Keratinocyte (primary cell): ENCODE results near the gene VAT1. TPM values are rescaled to one million over a fixed set of nuclear protein-coding genes. Genes with fewer than 3 reads are reported as not detected.

Experiments
- DNase-seq: peaks from one replicate; pipeline ENCODE4 v3.0.0-alpha.2; 2011; ENCODE audit warnings: low read depth, missing footprints, low spot score
- FAIRE-seq: peaks from 2 replicates; lab custom pipeline; 2011; peaks lifted over from hg19 to GRCh38; lab: Jason Lieb, UNC
- H2AFZ ChIP-seq: 2 replicates; pipeline ENCODE4 v1.6.0; 2012; ENCODE audit warnings: low read length, control low read depth, inconsistent platforms; ENCODE audit not compliant: control insufficient read depth
- H3K27ac ChIP-seq: 2 replicates; pipeline ENCODE4 v1.5.1; 2011; ENCODE audit warnings: low read length; ENCODE audit not compliant: control insufficient read depth, insufficient read depth
- H3K27me3 ChIP-seq: 3 replicates; pipeline ENCODE4 v1.6.0; 2011; ENCODE audit warnings: low read length; ENCODE audit not compliant: control insufficient read depth, insufficient read depth; ENCODE audit errors: extremely low read depth
- H3K36me3 ChIP-seq, 2 experiments: 2 replicates in 1 of 2; 3 replicates in 1 of 2; pipeline ENCODE4 v1.5.1; 2011; ENCODE audit warnings: low read length in 2 of 2, mild to moderate bottlenecking in 1 of 2; ENCODE audit not compliant: control insufficient read depth in 2 of 2, insufficient read depth in 2 of 2; ENCODE audit errors: extremely low read depth in 1 of 2
- H3K4me1 ChIP-seq: 3 replicates; pipeline ENCODE4 v1.5.1; 2011; ENCODE audit warnings: low read length; ENCODE audit not compliant: control insufficient read depth, insufficient read depth; ENCODE audit errors: extremely low read depth
- H3K4me2 ChIP-seq: 3 replicates; pipeline ENCODE4 v1.6.0; 2011; ENCODE audit warnings: low read depth, low read length; ENCODE audit not compliant: control insufficient read depth, insufficient read depth; ENCODE audit errors: extremely low read depth
- H3K4me3 ChIP-seq, 3 experiments: fragments of 200-600 bp in 1 of 3; sonication (generic) in 1 of 3; 2 replicates in 2 of 3; 3 replicates in 1 of 3; pipeline ENCODE4 v1.5.1; 2011 to 2016; ENCODE audit warnings: low read length in 3 of 3, mild to moderate bottlenecking in 3 of 3, control low read depth in 2 of 3, inconsistent platforms in 1 of 3, low read depth in 1 of 3, mixed read lengths in 1 of 3, mixed run types in 1 of 3, moderate library complexity in 1 of 3; ENCODE audit not compliant: control insufficient read depth in 2 of 3, insufficient read depth in 2 of 3; ENCODE audit errors: extremely low read depth in 1 of 3
- H3K79me2 ChIP-seq: 2 replicates; pipeline ENCODE4 v1.6.0; 2012; ENCODE audit warnings: low read length; ENCODE audit not compliant: control insufficient read depth, insufficient read depth
- H3K9ac ChIP-seq: 3 replicates; pipeline ENCODE4 v1.6.0; 2011; ENCODE audit warnings: low read length; ENCODE audit not compliant: control insufficient read depth, insufficient read depth; ENCODE audit errors: extremely low read depth
- H3K9me1 ChIP-seq: 3 replicates; pipeline ENCODE4 v1.6.0; 2011; ENCODE audit warnings: low read length; ENCODE audit not compliant: control insufficient read depth, insufficient read depth; ENCODE audit errors: extremely low read depth
- H3K9me3 ChIP-seq: 2 replicates; pipeline ENCODE4 v1.5.1; 2012; ENCODE audit warnings: low read depth, low read length; ENCODE audit not compliant: control insufficient read depth
- H4K20me1 ChIP-seq: 3 replicates; pipeline ENCODE4 v1.6.0; 2011; ENCODE audit warnings: low read length; ENCODE audit not compliant: control insufficient read depth, insufficient read depth; ENCODE audit errors: extremely low read depth
- EZH2 ChIP-seq: IDR thresholded peaks from one replicate; pipeline ENCODE4 v1.6.1; 2012; ENCODE audit warnings: inconsistent platforms, mild to moderate bottlenecking, low read length, moderate library complexity
- dilution Hi-C: fragments of 300-500 bp; cut with MboI; formaldehyde crosslinking; loops from one replicate; pipeline ENCODE4 v1.7.0; 2020; ENCODE audit warnings: low sequenced_read_pairs; ENCODE audit not compliant: extremely low pct_ligation_motif_present
- polyA plus RNA-seq, 5 experiments: library from polyadenylated mRNA; depleted of rRNA in 3 of 5; stranded (reverse) in 3 of 5; stranded (forward) in 1 of 5; unstranded in 1 of 5; fragments of >200 nt; gene quantifications; 1 replicate in 1 of 5; 2 replicates in 3 of 5; 3 replicates in 1 of 5; pipeline versions ENCODE4 v1.2.1 to v1.2.3, GENCODE V29; 2011 to 2012; ENCODE audit warnings: missing spikeins in 2 of 5, low read depth in 1 of 5, low replicate concordance in 1 of 5
- TF ChIP-seq, protein P1 (sequence below), 3 experiments: IDR thresholded peaks in 1 of 3; conservative IDR thresholded peaks in 1 of 3; optimal IDR thresholded peaks in 1 of 3; 2 replicates in 2 of 3; 3 replicates in 1 of 3; pipeline versions ENCODE3 to v1.5.1; 2011; ENCODE audit warnings: low read length in 3 of 3, mild to moderate bottlenecking in 3 of 3, moderate library complexity in 2 of 3, control low read depth in 1 of 3, inconsistent platforms in 1 of 3; ENCODE audit not compliant: insufficient read depth in 2 of 3; ENCODE audit errors: extremely low read depth in 1 of 3

VAT1 gene
- polyA plus RNA-seq, 1 donor (not counting 4 experiments of a cell fraction or from before 2014, with no cell fraction given), result 151 TPM

DNA sequence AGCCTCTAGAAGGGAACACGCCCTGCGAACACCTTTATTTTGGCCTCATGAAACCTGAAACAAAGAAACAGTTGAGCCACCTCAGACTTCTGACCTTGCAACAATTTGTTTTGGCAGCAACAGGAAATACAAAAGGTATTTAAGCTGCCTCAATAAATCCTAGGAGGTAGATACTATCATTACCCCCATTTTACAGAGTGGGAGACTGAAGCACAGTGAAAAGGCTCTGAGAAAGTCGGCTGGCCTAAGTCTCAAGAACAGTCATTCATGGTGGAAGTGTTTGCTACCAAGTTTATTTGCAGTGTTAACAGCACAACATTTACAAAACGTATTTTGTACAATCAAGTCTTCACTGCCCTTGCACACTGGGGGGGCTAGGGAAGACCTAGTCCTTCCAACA is 21.8 kb upstream of the VAT1 start:
- H3K27ac ChIP-seq, result no peak overlapping the region
- H3K27me3 ChIP-seq, result no peaks in the 10 kb centered on the region
- no peak overlapping the region for H3K4me3 ChIP-seq
- TF ChIP-seq EZH2, result no peak
- TF ChIP-seq, protein P1, sequence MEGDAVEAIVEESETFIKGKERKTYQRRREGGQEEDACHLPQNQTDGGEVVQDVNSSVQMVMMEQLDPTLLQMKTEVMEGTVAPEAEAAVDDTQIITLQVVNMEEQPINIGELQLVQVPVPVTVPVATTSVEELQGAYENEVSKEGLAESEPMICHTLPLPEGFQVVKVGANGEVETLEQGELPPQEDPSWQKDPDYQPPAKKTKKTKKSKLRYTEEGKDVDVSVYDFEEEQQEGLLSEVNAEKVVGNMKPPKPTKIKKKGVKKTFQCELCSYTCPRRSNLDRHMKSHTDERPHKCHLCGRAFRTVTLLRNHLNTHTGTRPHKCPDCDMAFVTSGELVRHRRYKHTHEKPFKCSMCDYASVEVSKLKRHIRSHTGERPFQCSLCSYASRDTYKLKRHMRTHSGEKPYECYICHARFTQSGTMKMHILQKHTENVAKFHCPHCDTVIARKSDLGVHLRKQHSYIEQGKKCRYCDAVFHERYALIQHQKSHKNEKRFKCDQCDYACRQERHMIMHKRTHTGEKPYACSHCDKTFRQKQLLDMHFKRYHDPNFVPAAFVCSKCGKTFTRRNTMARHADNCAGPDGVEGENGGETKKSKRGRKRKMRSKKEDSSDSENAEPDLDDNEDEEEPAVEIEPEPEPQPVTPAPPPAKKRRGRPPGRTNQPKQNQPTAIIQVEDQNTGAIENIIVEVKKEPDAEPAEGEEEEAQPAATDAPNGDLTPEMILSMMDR (optimal IDR thresholded peaks at IDR 0.05 in 1 of 3, IDR thresholded peaks at IDR 0.05 in 1 of 3, conservative IDR thresholded peaks at IDR 0.05 in 1 of 3; ENCODE audit: extremely low read depth in 1 of 3, insufficient read depth in 2 of 3, low read length in 3 of 3), result no peak
- no peaks in the 10 kb centered on the region for H3K9me3 ChIP-seq
- H3K9ac ChIP-seq, result no peak overlapping the region
- H3K36me3 ChIP-seq, result peaks cover 3 to 11% of the 10 kb centered on the region in 2 experiments
- no peak overlapping the region for H2AFZ ChIP-seq
- H3K4me2 ChIP-seq, result no peak overlapping the region
- no peak for FAIRE-seq
- no peaks in the 10 kb centered on the region for H3K79me2 ChIP-seq
- no peak for DNase-seq
- H4K20me1 ChIP-seq, result no peaks in the 10 kb centered on the region
- no peaks in the 10 kb centered on the region for H3K4me1 ChIP-seq
- H3K9me1 ChIP-seq, result no peaks in the 10 kb centered on the region
- dilution Hi-C loops, result no loop called here

DNA sequence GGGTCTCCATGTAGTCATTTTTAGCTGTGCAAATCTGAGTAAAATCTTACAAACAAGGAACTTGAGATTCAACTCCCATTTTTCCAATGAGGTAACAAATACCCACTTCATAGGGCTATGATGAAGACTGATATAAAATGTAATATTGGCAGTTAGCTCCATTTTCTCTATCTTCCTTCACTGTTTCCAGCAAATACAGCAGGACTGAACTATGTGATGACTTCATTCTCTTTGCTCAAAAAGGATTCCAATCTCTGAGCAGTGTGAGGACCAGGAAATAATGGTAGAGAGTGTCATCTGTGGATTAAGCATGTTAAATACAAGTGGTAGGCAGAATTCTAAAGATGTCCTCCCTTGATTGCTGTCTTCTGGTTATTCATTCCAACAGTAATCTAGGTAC is 21.1 kb upstream of the VAT1 start:
- H3K27ac ChIP-seq, result no peak overlapping the region
- no peak overlapping the region for H3K9ac ChIP-seq
- H3K4me3 ChIP-seq, result no peak overlapping the region
- DNase-seq, result no peak
- H2AFZ ChIP-seq, result no peak overlapping the region
- H3K9me3 ChIP-seq, result no peaks in the 10 kb centered on the region
- no peaks in the 10 kb centered on the region for H3K4me1 ChIP-seq
- no peaks in the 10 kb centered on the region for H3K27me3 ChIP-seq
- no peaks in the 10 kb centered on the region for H4K20me1 ChIP-seq
- FAIRE-seq, result no peak
- no peaks in the 10 kb centered on the region for H3K79me2 ChIP-seq
- no peaks in the 10 kb centered on the region for H3K9me1 ChIP-seq
- no peak overlapping the region for H3K4me2 ChIP-seq
- TF ChIP-seq, protein P1 (optimal IDR thresholded peaks at IDR 0.05 in 1 of 3, IDR thresholded peaks at IDR 0.05 in 1 of 3, conservative IDR thresholded peaks at IDR 0.05 in 1 of 3; ENCODE audit: extremely low read depth in 1 of 3, insufficient read depth in 2 of 3, low read length in 3 of 3), result no peak
- H3K36me3 ChIP-seq, result peaks cover 0 to 6% of the 10 kb centered on the region in 2 experiments
- dilution Hi-C loops, result no loop called here
